Activated T-cell treated with anti-CD3 and anti-CD28 coated beads, Interleukin-2, amount 50 U/mL, for 1 hour (primary cell): Measurements from ENCODE around the gene ABRAXAS1.

Experiments
- DNase-seq: peaks from one replicate; pipeline ENCODE4 v3.0.0-alpha.2; 2020

The ABRAXAS1 gene

DNA sequence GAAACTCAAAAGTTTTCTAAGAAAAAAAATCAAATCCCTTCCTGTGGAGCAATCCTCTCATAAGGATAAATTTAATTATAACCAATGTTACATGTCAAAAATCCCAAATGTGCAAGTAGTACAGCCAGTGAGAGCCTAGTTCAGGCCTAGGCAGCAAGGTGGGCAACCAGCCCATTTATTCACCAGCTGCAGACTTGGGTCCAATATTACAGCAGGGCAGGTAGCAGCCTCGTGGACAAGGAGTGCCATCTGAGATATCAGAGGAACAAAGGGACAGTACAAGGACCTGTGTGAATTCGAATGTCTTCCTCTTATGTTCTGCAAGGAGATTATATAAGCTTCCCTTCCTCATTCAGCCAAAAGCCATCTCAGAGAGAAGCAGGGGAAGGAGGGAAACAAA lies 35.9 kb downstream of the ABRAXAS1 start:
- no peak for DNase-seq

DNA sequence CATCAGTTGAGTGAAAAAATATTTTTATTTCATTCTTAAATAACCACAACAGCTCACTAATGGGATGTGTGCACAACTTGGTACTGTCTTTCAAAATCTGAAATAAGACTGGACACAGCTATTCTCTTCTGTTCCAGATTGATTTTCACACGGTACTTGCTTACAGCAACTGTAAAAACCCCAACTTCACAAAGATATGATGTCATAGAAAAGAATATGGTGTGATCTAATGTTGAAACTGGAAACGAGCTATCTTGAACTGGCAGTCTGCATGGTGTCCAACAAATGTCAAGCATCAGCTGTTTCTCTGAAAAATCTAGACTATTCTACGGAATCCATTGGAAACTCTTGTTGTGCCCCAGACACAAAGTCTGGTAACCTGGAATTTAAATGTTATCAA lies 44.0 kb downstream of the ABRAXAS1 start:
- no peak for DNase-seq

DNA sequence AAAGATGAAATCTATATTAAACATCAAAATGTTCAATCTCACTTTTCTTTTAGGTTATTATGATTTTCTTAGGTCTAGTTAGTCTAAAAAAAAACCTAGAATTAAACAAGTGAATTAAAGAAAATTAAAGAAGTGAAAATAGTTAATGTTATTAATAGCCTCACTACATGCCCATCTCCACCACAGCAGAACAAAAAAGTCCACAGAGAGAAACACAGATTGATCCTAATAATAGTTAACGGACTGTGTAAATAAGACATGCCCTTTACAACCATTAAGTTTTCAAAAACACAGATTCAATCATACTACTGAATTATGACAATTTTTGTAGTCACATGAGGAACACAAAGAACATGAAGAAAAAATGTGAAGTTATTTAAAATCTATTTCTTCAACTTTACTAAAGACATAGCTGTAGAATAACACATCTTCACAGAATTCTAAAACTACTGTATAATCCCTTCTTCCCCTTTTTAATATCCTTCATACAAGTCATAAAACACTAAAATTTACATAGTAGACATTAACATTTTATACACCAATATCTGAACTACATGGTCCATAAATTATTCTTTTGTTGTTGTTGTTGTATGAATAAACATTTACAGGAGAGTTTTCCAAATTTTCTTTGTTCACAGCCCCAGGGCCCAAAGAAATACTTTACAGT lies 44.6 kb downstream of the ABRAXAS1 start:
- DNase-seq, result no peak

DNA sequence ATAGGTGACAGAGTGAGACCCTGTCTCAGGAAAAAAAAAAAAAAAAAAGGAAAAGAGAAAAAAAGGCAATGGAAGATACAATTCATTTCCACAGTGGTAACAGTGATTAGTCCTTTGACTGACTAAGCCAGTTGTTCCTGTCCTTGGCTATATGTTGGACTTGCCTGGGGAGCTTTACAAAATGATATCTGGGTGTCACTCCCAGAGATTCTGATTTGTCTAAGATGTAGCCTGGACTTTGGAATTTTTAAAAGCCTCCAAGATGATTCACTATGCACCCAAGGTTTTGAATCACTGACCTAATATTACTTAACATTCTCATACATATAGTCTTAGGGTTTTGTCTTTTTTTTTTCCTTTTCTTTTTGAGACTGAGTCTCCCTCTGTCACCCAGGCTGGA lies 46.2 kb downstream of the ABRAXAS1 start:
- DNase-seq, result no peak

DNA sequence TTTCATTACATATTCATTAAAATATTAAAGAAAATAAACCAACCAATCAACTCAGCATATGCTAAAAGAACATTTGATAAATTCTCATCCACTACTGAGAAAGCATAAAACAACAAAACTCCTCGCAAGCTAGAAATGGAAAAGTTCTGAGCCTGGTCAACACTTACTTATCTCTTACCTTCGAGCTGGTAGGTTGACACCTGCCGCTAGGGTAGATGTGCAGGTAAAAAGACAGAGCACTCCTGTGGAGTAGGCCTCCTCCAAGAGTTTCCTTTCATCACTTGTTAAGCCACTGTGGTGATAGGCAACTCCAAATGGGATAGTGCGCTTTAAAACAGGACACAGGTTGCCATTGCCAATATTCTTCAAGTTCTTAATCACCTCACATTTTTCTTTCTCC lies 48.2 kb downstream of the ABRAXAS1 start:
- DNase-seq, result no peak

DNA sequence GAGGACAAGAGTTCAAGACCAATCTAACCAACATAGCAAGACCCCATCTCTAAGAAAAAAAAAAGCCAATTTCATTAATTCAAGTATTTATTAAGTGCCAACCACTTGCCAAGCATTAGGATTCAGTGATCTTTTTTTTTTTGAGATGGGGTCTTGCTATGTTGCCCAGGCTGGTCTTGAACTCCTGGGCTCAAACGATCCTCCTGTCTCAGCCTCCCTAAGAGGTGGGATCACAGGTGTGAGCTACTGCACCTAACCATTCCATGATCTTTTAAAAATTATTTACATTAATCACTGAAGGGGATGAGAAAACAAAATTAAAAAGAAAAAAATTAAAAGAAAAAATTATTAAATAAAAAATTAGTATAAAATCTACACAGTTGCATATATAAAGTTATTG lies 53.7 kb downstream of the ABRAXAS1 start:
- DNase-seq, result no peak

DNA sequence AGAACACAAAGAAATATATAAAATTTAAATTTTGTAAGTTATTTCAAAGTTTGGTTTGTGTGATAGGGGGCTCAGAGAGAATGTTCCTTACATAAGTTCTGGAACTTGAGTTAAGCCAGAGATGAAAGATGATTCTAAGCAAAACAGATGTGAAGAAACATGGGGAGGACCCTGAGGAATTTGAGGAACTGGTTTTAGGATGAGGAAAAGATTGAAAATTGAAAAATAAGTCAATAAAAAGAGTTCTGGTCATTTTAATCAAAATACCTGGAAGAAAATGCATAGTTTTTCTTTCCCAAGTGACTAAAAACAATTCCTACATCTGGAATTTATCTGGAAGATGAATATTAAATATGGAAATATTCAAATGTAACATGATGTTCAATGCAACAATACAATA lies 66.7 kb downstream of the ABRAXAS1 start:
- no peak for DNase-seq

DNA sequence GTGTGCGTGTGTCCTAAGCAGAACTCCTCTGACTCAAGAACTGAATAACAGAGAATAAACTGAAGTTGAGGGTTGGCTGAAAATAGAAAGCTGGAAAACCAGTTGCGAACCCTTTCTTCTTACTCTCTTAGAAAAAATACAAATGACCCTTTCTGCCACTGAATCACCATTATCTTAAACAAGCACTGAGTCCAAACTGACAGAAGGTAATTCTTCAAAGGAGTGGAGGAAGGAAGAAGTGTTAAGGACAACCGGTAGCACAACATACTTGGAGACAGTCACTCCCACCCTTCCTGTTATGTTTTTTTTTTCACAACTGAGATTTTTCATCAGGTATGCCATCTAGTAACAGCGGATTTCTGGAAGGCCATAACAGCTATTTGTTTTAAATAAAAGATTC lies 67.3 kb downstream of the ABRAXAS1 start:
- DNase-seq, result no peak

DNA sequence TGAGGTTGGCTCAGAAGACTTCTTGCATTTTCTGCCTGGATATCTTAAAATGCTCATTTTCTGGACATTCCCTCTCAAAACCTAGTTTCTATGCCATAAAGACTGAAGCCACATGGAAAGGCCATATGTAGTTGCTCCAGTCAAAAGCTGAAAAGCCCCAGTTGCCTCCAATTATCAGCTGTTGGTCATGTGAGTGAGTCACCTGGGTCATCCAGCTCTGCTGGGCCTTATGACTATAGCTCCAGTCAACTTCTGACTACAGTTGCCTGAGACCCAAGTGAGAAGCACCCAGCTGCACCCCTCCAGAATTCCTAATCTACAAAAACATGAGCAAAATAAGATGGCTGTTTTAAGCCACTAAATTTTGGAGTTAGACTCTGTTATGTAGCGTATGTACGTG lies 71.2 kb downstream of the ABRAXAS1 start:
- no peak for DNase-seq
